ENCODE data around the gene NFKBIE. TPM values are rescaled to one million over a fixed set of nuclear protein-coding genes. Genes with fewer than 3 reads are reported as not detected.

Gene NFKBIE
- total and polyA plus RNA-seq, 2 of the 13 experiments (the other 11 are each of a cell fraction or from before 2014, with no cell fraction given), result 6.7 to 14.5 TPM

GRCh38 chr6:44219053-44219814, 46.1 kb downstream of the NFKBIE start (continued):
- TF ChIP-seq ZNF138 (CRISPR knock-in tag; IDR thresholded peaks at IDR 0.05; ENCODE audit: low read depth) (no peak), HNF4A (CRISPR knock-in tag; IDR thresholded peaks at IDR 0.05) (no peak), MXI1 (IDR thresholded peaks at IDR 0.05; ENCODE audit: borderline replicate concordance, low read depth, low read length) (peak; percentile 44; the same call in 1 of the 3 replicates), MBNL3 (CRISPR knock-in tag; conservative IDR thresholded peaks at IDR 0.05) (no peak), ZNF75D (CRISPR knock-in tag; IDR thresholded peaks at IDR 0.05; ENCODE audit: borderline replicate concordance) (no peak), KLF12 (CRISPR knock-in tag; IDR thresholded peaks at IDR 0.05; ENCODE audit: borderline replicate concordance) (peak; percentile 68; the same call in 1 of the 2 replicates), ZNF782 (CRISPR knock-in tag; IDR thresholded peaks at IDR 0.05; ENCODE audit: borderline replicate concordance) (peak; percentile 47; the same call in 1 of the 2 replicates), HMG20A (CRISPR knock-in tag; IDR thresholded peaks at IDR 0.05; ENCODE audit: borderline replicate concordance) (0 out of 2 replicates have a peak, but pooled peaks have one; percentile 18), NR2F1 (CRISPR knock-in tag; IDR thresholded peaks at IDR 0.05) (no peak), NR1H2 (CRISPR knock-in tag; IDR thresholded peaks at IDR 0.05; ENCODE audit: borderline replicate concordance, low read depth) (no peak), FOXK1 (CRISPR knock-in tag; IDR thresholded peaks at IDR 0.05; ENCODE audit: borderline replicate concordance, low read depth) (0 out of 2 replicates have a peak, but pooled peaks have one; percentile 34), HNRNPK (IDR thresholded peaks at IDR 0.05; ENCODE audit: low read depth, low read length, poor library complexity, severe bottlenecking) (peak; percentile 86)
- TF ChIP-seq, protein P1, sequence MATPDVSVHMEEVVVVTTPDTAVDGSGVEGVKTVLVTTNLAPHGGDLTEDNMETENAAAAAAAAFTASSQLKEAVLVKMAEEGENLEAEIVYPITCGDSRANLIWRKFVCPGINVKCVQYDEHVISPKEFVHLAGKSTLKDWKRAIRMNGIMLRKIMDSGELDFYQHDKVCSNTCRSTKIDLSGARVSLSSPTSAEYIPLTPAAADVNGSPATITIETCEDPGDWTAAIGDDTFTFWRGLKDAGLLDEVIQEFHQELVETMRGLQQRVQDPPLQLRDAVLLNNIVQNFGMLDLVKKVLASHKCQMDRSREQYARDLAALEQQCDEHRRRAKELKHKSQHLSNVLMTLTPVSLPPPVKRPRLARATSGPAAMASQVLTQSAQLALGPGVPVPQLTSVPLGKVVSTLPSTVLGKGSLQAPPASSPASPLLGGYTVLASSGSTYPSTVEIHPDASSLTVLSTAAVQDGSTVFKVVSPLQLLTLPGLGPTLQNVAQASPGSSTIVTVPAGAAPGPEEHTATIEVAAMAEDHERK (CRISPR knock-in tag; IDR thresholded peaks at IDR 0.05; ENCODE audit: low read depth), result no peak
- TF ChIP-seq, protein P2, sequence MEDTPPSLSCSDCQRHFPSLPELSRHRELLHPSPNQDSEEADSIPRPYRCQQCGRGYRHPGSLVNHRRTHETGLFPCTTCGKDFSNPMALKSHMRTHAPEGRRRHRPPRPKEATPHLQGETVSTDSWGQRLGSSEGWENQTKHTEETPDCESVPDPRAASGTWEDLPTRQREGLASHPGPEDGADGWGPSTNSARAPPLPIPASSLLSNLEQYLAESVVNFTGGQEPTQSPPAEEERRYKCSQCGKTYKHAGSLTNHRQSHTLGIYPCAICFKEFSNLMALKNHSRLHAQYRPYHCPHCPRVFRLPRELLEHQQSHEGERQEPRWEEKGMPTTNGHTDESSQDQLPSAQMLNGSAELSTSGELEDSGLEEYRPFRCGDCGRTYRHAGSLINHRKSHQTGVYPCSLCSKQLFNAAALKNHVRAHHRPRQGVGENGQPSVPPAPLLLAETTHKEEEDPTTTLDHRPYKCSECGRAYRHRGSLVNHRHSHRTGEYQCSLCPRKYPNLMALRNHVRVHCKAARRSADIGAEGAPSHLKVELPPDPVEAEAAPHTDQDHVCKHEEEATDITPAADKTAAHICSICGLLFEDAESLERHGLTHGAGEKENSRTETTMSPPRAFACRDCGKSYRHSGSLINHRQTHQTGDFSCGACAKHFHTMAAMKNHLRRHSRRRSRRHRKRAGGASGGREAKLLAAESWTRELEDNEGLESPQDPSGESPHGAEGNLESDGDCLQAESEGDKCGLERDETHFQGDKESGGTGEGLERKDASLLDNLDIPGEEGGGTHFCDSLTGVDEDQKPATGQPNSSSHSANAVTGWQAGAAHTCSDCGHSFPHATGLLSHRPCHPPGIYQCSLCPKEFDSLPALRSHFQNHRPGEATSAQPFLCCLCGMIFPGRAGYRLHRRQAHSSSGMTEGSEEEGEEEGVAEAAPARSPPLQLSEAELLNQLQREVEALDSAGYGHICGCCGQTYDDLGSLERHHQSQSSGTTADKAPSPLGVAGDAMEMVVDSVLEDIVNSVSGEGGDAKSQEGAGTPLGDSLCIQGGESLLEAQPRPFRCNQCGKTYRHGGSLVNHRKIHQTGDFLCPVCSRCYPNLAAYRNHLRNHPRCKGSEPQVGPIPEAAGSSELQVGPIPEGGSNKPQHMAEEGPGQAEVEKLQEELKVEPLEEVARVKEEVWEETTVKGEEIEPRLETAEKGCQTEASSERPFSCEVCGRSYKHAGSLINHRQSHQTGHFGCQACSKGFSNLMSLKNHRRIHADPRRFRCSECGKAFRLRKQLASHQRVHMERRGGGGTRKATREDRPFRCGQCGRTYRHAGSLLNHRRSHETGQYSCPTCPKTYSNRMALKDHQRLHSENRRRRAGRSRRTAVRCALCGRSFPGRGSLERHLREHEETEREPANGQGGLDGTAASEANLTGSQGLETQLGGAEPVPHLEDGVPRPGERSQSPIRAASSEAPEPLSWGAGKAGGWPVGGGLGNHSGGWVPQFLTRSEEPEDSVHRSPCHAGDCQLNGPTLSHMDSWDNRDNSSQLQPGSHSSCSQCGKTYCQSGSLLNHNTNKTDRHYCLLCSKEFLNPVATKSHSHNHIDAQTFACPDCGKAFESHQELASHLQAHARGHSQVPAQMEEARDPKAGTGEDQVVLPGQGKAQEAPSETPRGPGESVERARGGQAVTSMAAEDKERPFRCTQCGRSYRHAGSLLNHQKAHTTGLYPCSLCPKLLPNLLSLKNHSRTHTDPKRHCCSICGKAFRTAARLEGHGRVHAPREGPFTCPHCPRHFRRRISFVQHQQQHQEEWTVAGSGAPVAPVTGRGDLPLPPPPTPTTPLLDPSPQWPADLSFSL (CRISPR knock-in tag; IDR thresholded peaks at IDR 0.05), result no peak
- TF ChIP-seq, protein P3, sequence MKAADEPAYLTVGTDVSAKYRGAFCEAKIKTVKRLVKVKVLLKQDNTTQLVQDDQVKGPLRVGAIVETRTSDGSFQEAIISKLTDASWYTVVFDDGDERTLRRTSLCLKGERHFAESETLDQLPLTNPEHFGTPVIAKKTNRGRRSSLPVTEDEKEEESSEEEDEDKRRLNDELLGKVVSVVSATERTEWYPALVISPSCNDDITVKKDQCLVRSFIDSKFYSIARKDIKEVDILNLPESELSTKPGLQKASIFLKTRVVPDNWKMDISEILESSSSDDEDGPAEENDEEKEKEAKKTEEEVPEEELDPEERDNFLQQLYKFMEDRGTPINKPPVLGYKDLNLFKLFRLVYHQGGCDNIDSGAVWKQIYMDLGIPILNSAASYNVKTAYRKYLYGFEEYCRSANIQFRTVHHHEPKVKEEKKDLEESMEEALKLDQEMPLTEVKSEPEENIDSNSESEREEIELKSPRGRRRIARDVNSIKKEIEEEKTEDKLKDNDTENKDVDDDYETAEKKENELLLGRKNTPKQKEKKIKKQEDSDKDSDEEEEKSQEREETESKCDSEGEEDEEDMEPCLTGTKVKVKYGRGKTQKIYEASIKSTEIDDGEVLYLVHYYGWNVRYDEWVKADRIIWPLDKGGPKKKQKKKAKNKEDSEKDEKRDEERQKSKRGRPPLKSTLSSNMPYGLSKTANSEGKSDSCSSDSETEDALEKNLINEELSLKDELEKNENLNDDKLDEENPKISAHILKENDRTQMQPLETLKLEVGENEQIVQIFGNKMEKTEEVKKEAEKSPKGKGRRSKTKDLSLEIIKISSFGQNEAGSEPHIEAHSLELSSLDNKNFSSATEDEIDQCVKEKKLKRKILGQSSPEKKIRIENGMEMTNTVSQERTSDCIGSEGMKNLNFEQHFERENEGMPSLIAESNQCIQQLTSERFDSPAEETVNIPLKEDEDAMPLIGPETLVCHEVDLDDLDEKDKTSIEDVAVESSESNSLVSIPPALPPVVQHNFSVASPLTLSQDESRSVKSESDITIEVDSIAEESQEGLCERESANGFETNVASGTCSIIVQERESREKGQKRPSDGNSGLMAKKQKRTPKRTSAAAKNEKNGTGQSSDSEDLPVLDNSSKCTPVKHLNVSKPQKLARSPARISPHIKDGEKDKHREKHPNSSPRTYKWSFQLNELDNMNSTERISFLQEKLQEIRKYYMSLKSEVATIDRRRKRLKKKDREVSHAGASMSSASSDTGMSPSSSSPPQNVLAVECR (CRISPR knock-in tag; IDR thresholded peaks at IDR 0.05; ENCODE audit: borderline replicate concordance), result peak; percentile 71; the same call in 1 of the 2 replicates

All from HepG2 (cell line).